Fibroblast of pulmonary artery (primary cell): ENCODE measurements around the gene C1QA.

ENCODE experiments used
- DNase-seq: peaks from one replicate; pipeline ENCODE4 v3.0.0-alpha.2; 2010; ENCODE audit warnings: low read depth
- H3K4me3 ChIP-seq: replicated peaks from 2 replicates; pipeline ENCODE4 v1.5.1; 2011; ENCODE audit warnings: low read depth, mild to moderate bottlenecking, control low read depth, low read length, moderate library complexity
- TF ChIP-seq, protein P1 (sequence below): IDR thresholded peaks from 2 replicates; pipeline ENCODE4 v1.5.1; 2011; ENCODE audit warnings: mild to moderate bottlenecking, control low read depth, low read length, inconsistent platforms; ENCODE audit errors: missing control alignments

The C1QA gene

DNA sequence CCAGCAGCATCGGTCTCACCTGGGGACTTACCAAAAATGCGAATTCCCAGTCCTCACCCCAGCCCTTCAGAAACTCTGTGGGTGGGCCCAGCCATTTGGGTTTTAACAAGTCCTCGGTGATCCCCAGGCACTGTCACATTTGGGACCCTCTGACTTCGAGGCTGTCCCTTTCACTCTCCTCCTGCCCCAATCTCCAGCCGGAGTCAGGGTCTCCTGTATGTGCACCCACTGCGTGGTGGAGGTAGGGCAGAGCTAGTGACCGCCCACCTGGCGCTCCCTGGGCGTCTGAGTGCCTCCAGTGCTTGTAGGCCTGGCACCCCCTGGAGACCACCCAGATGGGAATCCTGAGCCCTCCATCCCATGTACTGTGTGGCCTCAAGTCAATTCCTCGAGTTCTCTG is 42.0 kb upstream of the C1QA start:
- no peak overlapping the region for H3K4me3 ChIP-seq
- no peak for DNase-seq
- TF ChIP-seq, protein P1, sequence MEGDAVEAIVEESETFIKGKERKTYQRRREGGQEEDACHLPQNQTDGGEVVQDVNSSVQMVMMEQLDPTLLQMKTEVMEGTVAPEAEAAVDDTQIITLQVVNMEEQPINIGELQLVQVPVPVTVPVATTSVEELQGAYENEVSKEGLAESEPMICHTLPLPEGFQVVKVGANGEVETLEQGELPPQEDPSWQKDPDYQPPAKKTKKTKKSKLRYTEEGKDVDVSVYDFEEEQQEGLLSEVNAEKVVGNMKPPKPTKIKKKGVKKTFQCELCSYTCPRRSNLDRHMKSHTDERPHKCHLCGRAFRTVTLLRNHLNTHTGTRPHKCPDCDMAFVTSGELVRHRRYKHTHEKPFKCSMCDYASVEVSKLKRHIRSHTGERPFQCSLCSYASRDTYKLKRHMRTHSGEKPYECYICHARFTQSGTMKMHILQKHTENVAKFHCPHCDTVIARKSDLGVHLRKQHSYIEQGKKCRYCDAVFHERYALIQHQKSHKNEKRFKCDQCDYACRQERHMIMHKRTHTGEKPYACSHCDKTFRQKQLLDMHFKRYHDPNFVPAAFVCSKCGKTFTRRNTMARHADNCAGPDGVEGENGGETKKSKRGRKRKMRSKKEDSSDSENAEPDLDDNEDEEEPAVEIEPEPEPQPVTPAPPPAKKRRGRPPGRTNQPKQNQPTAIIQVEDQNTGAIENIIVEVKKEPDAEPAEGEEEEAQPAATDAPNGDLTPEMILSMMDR = no peak

DNA sequence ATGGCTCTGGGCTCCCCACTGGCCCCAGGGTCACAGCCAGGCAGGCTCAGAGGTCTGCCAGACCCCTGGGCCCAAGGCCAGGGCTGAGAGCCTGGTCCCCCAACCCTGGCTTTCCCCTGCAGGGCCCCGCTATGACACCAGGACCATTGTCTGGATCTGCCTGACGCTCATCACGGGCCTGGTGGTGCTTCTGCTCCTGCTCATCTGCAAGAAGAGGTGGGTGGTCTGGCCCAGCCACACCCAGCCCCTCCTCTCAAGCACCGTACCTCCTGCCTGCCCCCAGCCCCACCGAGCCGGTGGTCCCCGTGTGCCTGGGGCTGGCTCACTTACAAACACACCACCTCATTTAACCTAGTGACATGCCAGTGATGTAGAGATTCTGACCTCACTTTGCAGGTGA is 41.3 kb upstream of the C1QA start:
- TF ChIP-seq, protein P1 = no peak
- no peak for DNase-seq

DNA sequence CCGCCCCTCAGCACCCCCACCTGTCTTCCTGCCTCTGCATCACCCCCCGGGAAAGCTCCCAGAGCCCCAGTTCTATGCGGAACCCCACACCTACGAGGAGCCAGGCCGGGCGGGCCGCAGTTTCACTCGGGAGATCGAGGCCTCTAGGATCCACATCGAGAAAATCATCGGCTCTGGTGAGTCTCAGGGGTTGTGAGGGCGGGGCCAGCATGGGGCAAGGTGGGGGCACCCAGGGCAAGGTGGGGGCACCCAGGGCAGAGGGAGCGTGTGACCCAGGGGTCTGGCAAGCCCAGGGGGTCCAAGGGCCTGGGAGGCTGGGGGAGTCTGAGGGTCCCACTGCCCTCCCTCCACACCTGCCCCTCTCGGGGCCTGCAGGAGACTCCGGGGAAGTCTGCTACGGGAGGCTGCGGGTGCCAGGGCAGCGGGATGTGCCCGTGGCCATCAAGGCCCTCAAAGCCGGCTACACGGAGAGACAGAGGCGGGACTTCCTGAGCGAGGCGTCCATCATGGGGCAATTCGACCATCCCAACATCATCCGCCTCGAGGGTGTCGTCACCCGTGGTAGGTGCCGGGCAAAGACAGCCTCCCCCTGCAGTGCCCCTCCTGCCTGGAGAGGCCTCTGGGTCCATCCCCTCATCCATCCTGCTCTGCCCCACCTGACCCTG is 39.0 kb upstream of the C1QA start:
- TF ChIP-seq, protein P1 = no peak
- H3K4me3 ChIP-seq = no peak overlapping the region
- no peak for DNase-seq

More for the DNA sequence above, 41.3 kb upstream of the C1QA start:
- no peak overlapping the region for H3K4me3 ChIP-seq

DNA sequence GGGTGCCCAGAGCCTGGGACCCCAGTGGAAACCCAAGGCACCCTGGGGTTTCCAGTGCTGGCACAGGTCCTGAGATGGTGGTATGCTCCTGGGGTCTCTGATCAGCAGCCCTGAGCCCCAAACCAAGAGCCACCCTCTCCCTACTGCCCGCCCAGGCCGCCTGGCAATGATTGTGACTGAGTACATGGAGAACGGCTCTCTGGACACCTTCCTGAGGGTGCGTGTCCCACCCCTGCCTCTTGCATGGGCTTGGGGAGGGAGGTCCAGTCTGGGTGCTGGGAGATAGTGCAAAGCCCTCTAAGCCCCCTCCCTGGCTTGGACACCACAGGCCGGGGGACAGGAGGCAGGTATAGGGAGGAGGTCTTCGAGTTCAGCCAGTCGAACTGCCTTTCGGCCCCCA is 38.4 kb upstream of the C1QA start:
- TF ChIP-seq, protein P1 = no peak
- no peak for DNase-seq
- H3K4me3 ChIP-seq = no peak overlapping the region

DNA sequence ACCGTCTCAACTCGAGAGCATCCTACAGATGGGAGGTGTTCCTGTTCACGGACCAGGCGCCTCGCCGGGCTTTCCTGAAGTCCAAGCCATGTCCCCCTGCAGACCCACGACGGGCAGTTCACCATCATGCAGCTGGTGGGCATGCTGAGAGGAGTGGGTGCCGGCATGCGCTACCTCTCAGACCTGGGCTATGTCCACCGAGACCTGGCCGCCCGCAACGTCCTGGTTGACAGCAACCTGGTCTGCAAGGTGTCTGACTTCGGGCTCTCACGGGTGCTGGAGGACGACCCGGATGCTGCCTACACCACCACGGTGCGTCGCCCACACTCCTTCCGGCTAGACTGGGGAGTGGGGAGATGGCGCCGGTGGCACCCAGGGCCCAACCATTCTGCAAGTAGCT is 37.7 kb upstream of the C1QA start:
- H3K4me3 ChIP-seq = no peak overlapping the region
- TF ChIP-seq, protein P1 = no peak
- DNase-seq = no peak

DNA sequence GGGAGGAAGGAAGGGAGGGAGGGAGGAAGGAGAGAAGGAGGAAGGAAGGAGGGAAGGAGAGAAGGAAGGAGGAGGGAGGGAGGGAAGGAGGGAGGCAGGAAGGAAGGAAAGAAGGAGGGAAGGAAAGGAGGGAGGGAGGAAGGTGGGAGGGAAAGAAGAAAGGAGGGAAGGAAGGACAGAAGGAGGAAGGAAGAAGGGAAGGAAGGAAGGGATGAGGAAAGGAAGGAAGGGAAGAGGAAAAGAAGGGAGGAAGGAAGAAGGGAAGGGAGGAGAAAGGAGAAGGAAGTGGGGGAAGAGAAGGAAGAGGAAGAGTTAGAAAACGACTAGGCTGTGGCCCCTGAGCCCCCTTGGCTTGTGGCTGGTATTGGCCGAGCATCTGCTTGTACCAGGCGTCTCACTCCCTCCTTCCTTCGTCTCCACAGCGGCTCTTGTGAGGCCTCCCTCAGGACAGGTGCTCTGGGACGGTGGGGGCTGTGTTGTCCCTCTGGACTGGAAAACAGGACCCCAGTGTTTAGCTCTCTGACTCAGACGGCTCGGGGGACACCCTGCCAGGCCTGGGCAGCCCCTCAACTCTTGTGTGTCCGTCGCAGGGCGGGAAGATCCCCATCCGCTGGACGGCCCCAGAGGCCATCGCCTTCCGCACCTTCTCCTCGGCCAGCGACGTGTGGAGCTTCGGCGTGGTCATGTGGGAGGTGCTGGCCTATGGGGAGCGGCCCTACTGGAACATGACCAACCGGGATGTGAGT is 36.2 kb upstream of the C1QA start:
- H3K4me3 ChIP-seq = no peak overlapping the region
- TF ChIP-seq, protein P1 = no peak

More for the DNA sequence above, 36.2 kb upstream of the C1QA start:
- no peak for DNase-seq
